Neural progenitor cell (in vitro differentiated cells): ENCODE data around the gene LDLRAD4. TPM values are rescaled to one million over a fixed set of nuclear protein-coding genes. Genes with fewer than 3 reads are reported as not detected.

Experiments used
- DNase-seq: peaks from one replicate; pipeline ENCODE4 v3.0.0-alpha.2; 2016; ENCODE audit warnings: low spot score
- H2AFZ ChIP-seq: fragments of 200-600 bp; sonication (generic); replicated peaks from 2 replicates; pipeline ENCODE4 v1.6.1; 2016; ENCODE audit warnings: antibody characterized with exemption
- H3F3A ChIP-seq: fragments of 200-600 bp; sonication (generic); 2 replicates; pipeline ENCODE4 v1.6.1; 2016; ENCODE audit warnings: antibody characterized with exemption, low read depth
- H3K27ac ChIP-seq: fragments of 200-600 bp; sonication (generic); 2 replicates; pipeline ENCODE4 v1.5.1; 2016; ENCODE audit warnings: mild to moderate bottlenecking
- H3K27me3 ChIP-seq: fragments of 200-600 bp; sonication (generic); 2 replicates; pipeline ENCODE4 v1.6.1; 2016; ENCODE audit warnings: mild to moderate bottlenecking, moderate library complexity
- H3K36me3 ChIP-seq: fragments of 200-600 bp; sonication (generic); 2 replicates; pipeline ENCODE4 v1.5.1; 2016
- H3K4me1 ChIP-seq: fragments of 200-600 bp; sonication (generic); 2 replicates; pipeline ENCODE4 v1.6.1; 2016; ENCODE audit warnings: mixed run types
- H3K4me2 ChIP-seq: fragments of 200-600 bp; sonication (generic); 2 replicates; pipeline ENCODE4 v1.6.1; 2016
- H3K4me3 ChIP-seq: fragments of 200-600 bp; sonication (generic); 2 replicates; pipeline ENCODE4 v1.5.1; 2016
- H3K79me2 ChIP-seq: fragments of 200-600 bp; sonication (generic); 2 replicates; pipeline ENCODE4 v1.6.1; 2016; ENCODE audit warnings: low read depth
- H3K9ac ChIP-seq: fragments of 200-600 bp; sonication (generic); 2 replicates; pipeline ENCODE4 v1.6.1; 2016
- H3K9me3 ChIP-seq: fragments of 200-600 bp; sonication (generic); 2 replicates; pipeline ENCODE4 v1.5.1; 2016; ENCODE audit warnings: low read depth
- H4K20me1 ChIP-seq: fragments of 200-600 bp; sonication (generic); 2 replicates; pipeline ENCODE4 v1.6.1; 2016; ENCODE audit warnings: low read depth
- H3K27ac Mint-ChIP-seq: 3 replicates; pipeline ENCODE4 v1.8.0; 2021; ENCODE audit warnings: mixed read lengths
- H3K27me3 Mint-ChIP-seq: 2 replicates; pipeline ENCODE4 v1.8.0; 2022; ENCODE audit warnings: low read depth, mild to moderate bottlenecking, inconsistent platforms, moderate library complexity, mixed read lengths; ENCODE audit not compliant: insufficient read depth
- H3K36me3 Mint-ChIP-seq: 3 replicates; pipeline ENCODE4 v1.8.0; 2021; ENCODE audit warnings: mixed read lengths
- H3K4me1 Mint-ChIP-seq: 3 replicates; pipeline ENCODE4 v1.8.0; 2021; ENCODE audit warnings: mixed read lengths
- H3K4me3 Mint-ChIP-seq: 3 replicates; pipeline ENCODE4 v1.8.0; 2021; ENCODE audit warnings: mild to moderate bottlenecking, moderate library complexity, mixed read lengths
- H3K9me3 Mint-ChIP-seq: 3 replicates; pipeline ENCODE4 v1.8.0; 2020; ENCODE audit warnings: mixed read lengths
- CTCF ChIP-seq: fragments of 200-600 bp; sonication (generic); IDR thresholded peaks from 2 replicates; pipeline ENCODE4 v1.5.1; 2017; ENCODE audit warnings: antibody characterized with exemption, mild to moderate bottlenecking
- EZH2 ChIP-seq: fragments of 200-600 bp; sonication (generic); IDR thresholded peaks from 2 replicates; pipeline ENCODE4 v1.6.1; 2017; ENCODE audit warnings: antibody characterized with exemption, mild to moderate bottlenecking, moderate library complexity
- EZH2phosphoT487 ChIP-seq: fragments of 200-600 bp; sonication (generic); IDR thresholded peaks from 2 replicates; pipeline ENCODE4 v1.6.1; 2017; ENCODE audit warnings: antibody characterized with exemption
- total RNA-seq: library from RNA; depleted of rRNA; stranded (reverse); fragments of >200 nt; gene quantifications from 2 replicates; pipeline ENCODE4 v1.2.3, GENCODE V29; 2015; ENCODE audit warnings: low replicate concordance

Gene LDLRAD4
- total RNA-seq, 1 donor from 2014 or later = 0.65 TPM

DNA sequence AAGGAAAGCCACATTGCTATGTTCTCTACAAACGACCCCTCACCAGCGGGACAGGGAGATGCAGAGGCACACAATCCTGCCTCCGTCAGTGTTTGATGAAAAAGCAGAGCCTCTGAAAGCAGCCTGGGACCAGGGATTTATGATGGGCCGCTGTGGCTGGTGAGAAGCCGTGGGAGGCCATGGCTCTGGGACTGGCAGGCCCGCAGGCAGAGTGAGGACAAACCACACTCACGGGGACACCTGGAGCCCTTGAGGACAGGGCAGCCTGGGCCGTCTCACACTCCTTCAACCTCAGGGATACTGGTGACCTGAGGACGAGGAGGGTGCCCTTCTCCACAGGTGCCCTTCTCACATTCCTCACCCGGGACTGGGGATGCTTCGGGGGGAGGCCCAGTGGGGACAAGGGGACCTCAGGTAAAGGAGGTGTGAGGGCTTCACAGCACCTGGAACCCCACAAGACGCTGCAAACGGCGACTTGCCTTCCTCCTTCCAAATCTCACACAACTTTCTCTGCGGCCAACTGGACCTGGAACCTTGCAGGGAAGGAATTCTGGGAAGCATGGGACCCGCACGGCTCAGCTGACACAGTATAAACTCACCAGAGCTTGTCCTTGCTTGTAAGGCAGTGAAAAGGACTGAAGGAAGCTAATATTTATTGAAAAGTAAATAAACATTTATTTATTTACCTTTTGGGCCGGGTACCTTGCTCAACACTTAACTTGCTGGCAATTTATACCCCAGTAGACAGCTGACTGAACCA lies 5.3 kb upstream of the LDLRAD4 start:
- H3K27ac ChIP-seq = no peak overlapping the region
- Mint-ChIP-seq H3K9me3 (no peaks in the 10 kb centered on the region), H3K36me3 (no peaks in the 10 kb centered on the region), H3K27ac (no peak overlapping the region), H3K4me1 (peaks cover 6% of the 10 kb centered on the region), H3K27me3 (peaks cover 10% of the 10 kb centered on the region), H3K4me3 (no peak overlapping the region)
- no peaks in the 10 kb centered on the region for H3K9me3 ChIP-seq
- no peak overlapping the region for H2AFZ ChIP-seq
- H3K4me2 ChIP-seq = no peak overlapping the region
- no peaks in the 10 kb centered on the region for H3K36me3 ChIP-seq
- DNase-seq = no peak
- H3F3A ChIP-seq = peaks cover 15% of the 10 kb centered on the region
- peaks cover under 1% of the 10 kb centered on the region for H3K4me1 ChIP-seq
- no peak overlapping the region for H3K4me3 ChIP-seq
- peaks cover 8% of the 10 kb centered on the region for H4K20me1 ChIP-seq
- H3K79me2 ChIP-seq = no peaks in the 10 kb centered on the region
- no peak overlapping the region for H3K9ac ChIP-seq
- peaks cover 41% of the 10 kb centered on the region for H3K27me3 ChIP-seq
- no peak for TF ChIP-seq EZH2
- no peak for TF ChIP-seq EZH2phosphoT487
- TF ChIP-seq CTCF = no peak

DNA sequence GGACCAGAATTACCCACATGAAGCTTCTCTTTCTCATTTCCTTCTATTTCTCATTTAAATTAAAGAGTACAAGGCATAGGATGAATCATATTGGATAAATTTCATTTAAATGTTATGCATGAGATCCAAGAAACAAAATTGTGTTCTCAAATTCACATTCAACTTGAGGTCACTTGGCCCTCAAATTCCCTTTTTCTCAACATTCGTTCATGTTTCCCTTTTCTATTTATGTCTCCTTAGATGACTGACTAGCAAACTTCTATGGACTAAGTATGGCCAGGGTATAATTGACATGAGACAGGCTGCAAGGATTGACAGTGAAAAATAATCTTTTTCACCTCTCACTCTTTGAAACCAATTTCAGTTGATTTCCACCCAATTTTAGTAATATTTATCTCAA lies 4.0 kb upstream of the LDLRAD4 start:
- H3K9ac ChIP-seq = no peak overlapping the region
- TF ChIP-seq EZH2phosphoT487 (no peak), EZH2 (no peak), CTCF (no peak)
- Mint-ChIP-seq H3K27ac (no peak overlapping the region), H3K9me3 (no peaks in the 10 kb centered on the region), H3K4me1 (peaks cover 11% of the 10 kb centered on the region), H3K27me3 (peaks cover 18% of the 10 kb centered on the region), H3K4me3 (no peak overlapping the region), H3K36me3 (no peaks in the 10 kb centered on the region)
- H3K36me3 ChIP-seq = no peaks in the 10 kb centered on the region
- no peak overlapping the region for H3K27ac ChIP-seq
- no peaks in the 10 kb centered on the region for H3K9me3 ChIP-seq
- H3K4me1 ChIP-seq = peaks cover 11% of the 10 kb centered on the region
- H3K4me3 ChIP-seq = no peak overlapping the region
- peaks cover 21% of the 10 kb centered on the region for H3F3A ChIP-seq
- no peak for DNase-seq
- H3K4me2 ChIP-seq = no peak overlapping the region
- H3K79me2 ChIP-seq = no peaks in the 10 kb centered on the region
- H3K27me3 ChIP-seq = peaks cover 55% of the 10 kb centered on the region
- H2AFZ ChIP-seq = no peak overlapping the region
- peaks cover 15% of the 10 kb centered on the region for H4K20me1 ChIP-seq

DNA sequence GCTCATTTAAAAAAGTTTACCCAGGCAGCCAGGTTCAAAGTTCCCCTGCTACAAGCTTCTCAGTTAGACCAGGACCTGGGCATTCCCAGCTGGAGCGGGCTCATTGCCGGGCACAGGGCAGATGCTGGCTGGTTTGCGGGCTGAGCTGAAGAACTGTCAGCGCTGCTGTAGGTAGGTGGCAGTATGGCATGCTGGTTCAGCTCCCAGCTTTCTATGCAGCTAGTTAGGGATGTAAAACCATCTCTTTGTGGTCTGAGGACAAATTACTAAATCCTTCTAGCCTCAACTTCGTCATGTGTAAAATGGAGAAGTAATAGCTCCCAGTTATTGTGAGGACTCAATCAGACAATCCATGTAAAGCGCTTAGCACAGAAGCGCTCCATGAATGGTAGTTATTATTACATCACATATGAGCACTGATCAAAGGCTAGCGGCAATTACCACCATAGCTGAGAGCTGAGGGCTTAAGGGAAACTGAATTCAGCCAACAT lies 2.4 kb upstream of the LDLRAD4 start:
- peaks cover 21% of the 10 kb centered on the region for H3F3A ChIP-seq
- Mint-ChIP-seq H3K27me3 (peaks cover 23% of the 10 kb centered on the region), H3K9me3 (no peaks in the 10 kb centered on the region), H3K27ac (no peak overlapping the region), H3K4me3 (peak overlapping the region; percentile 91), H3K4me1 (peaks cover 19% of the 10 kb centered on the region), H3K36me3 (no peaks in the 10 kb centered on the region)
- TF ChIP-seq EZH2phosphoT487 (no peak), EZH2 (peak; percentile 22), CTCF (peak; percentile 62)
- H3K9me3 ChIP-seq = no peaks in the 10 kb centered on the region
- DNase-seq = peak; percentile 75
- no peak overlapping the region for H3K9ac ChIP-seq
- no peak overlapping the region for H2AFZ ChIP-seq
- no peaks in the 10 kb centered on the region for H3K79me2 ChIP-seq
- peaks cover 11% of the 10 kb centered on the region for H3K4me1 ChIP-seq
- H4K20me1 ChIP-seq = peaks cover 20% of the 10 kb centered on the region
- no peaks in the 10 kb centered on the region for H3K36me3 ChIP-seq
- no peak overlapping the region for H3K27ac ChIP-seq
- no peak overlapping the region for H3K4me3 ChIP-seq
- H3K4me2 ChIP-seq = no peak overlapping the region
- peaks cover 70% of the 10 kb centered on the region for H3K27me3 ChIP-seq
